NCI-H1694 (cell line): ENCODE results near the gene KARS1.
"Not testable (repeated sequence)": the region's sequence is repeated elsewhere in the genome, so short reads cannot be mapped to it uniquely, and the experiment has no call there.

Experiments used
- DNase-seq: peaks from one replicate; lab custom pipeline; 2025; lab: John Stamatoyannopoulos, UW

KARS1 gene

GRCh38 chr16:75624921-75625334, 22.5 kb downstream of the KARS1 start:
- no peak for DNase-seq

DNA sequence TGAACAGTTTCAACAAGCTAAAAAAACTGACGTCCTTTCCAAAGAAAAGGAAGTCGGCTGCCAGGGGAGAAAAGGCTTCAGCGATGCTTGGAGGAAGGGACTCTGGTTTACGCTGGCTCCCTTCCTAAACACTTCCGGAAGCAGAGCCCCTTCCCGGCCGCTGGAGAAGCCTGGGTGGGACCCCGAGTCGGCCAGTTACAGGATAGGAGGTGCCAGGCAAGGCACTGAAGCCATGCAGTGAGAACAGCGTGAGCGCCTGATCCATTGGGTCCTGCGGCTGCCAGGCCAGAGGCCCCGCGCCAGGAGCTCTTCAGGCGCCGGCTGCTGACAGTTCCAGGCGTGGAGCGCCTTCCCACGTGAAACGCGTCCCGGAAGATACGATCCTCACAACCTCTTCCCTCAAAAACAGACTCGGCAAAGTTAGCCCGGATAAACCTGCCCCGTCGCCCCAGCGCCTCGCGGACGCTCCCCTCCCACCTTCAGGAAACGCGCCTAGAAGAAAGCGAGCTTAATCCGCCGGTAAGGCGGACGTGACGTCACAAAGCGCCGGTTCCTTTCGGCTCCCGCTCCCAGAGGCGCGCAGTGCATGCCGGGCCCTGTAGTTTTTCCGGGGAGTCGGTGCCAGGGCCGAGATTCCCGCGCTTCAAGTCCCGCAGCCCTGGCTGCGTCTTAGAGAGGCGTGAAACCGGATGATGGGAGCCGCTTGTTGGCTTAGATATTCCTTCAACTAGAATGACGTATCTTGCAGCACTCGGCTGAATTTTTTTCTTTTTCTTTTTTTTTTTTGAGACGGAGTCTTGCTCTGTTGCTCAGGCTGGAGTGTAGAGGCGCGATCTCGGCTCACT, 24.5 kb downstream of the KARS1 start, which contains the start of gene ADAT1:
TSS of gene ADAT1 (minus strand) at position 521 of the 845 bp plus-strand sequence. CDS start 2,482 bp downstream, outside the sequence.
- peak; percentile 95 for DNase-seq

GRCh38 chr16:75621170-75621477, 26.3 kb downstream of the KARS1 start:
- DNase-seq: peak; percentile 15

GRCh38 chr16:75620326-75621169, 26.9 kb downstream of the KARS1 start:
- DNase-seq: no peak

DNA sequence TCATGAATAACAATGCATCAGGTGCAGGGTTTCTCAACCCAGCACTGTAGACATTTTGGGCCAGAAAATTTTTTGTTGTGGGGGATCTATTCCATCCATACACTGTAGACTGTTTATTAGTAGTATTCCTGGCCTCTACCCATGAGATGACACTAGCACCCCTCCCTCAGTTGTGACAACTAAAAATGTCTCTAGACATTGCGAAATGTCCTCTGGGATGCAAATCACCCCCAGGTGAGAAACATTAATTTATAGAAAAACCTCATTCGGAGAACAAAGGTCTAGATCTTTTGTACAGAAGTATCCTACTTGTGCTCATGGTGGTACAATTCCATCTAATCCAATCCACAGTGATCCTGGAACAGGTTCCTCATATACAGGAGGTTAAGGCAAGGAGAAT, 28.7 kb downstream of the KARS1 start:
- DNase-seq: no peak

DNA sequence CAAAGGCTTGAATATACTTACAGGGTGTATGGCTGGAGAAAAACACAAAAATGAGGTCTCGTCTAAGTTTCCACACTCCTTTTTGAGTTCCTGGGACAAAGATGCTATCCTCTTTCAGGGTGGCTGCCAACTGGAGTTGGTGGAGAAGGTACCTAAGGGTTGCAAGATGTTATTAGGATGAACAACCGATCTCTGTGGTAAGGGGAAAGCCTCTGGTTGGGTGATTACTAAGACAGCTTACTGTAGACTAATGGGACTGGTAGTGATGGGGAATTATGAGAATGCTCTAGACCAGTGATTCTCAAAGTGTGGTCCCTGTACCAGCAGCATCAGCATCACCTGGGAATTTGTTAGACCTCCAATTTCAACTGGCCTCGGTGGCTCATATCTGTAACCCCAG, 30.3 kb downstream of the KARS1 start:
- DNase-seq: no peak

GRCh38 chr16:75616521-75617010, 30.9 kb downstream of the KARS1 start:
- DNase-seq: no peak

DNA sequence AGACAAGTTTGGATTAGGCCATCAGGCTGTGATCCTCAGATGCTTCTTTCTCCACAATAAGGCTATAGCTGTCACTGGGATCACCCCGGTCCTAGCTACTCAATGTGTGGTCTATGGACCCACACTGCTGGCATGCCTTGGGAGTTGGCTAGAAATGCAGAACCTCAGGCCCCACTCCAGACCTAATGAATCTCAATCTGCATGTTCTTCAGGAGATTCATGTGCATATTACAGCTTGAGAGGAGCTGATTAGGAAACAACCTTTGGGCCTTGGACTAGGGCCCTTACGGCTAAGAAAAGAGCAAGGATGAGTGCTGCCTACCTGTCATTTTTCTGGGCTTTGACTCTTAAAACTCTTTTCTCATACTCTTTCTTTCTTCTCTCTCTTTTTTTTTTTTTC, 31.8 kb downstream of the KARS1 start:
- DNase-seq: no peak

DNA sequence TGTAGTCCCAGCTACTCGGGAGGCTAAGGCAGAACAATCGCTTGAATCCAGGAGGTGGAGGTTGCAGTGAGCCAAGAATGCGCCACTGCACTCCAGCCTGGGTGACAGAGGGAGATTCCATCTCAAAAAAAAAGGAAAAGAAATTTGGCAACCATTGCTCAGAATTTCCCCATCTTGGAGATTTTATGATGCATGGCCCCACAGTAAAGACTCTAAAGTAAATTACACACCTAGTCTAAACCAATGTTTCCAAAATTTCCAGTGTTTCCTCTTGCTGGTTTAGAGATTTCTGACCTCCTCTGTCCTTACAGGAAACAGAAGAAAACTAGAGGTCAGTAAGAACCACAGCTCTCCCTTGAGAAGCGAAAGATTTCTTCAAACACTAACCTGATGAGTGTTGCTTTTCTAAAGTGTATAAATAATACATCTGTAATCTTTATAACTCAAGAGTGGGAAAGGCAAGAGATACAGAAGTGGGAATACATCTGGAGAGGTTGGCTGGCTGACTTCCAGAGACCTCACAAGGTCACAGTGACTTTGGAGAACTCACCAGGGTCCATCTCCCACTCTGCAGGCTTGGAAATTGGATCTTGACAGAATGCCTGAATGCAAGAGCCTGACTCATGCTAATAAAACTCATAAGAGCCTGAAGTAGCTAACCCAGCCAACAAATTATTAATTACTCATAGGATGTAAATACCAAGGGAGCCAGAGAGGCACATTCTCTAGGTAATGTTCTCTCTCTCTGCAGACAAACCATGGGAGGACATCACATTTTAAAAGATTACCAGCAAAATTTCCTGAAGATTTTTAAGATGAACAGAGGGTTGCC, 33.2 kb downstream of the KARS1 start:
- no peak for DNase-seq

DNA sequence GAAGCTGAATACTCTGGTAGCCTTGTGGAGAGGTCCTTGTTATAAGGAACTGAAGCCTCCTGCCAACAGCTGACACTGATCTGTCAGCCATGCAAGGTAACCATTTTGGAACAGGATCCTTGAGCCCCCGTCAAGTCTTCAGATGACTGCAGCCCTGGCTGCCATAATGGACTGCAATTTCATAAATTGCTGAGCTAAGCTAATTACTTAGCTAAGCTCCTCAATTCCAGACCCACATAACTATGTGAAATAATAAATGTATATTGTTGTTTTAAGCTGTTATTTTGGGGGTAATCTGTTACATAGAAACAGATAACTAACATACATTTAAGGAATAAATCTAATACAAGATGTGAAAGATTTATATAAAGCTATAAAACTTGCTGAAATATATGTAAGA, 41.0 kb downstream of the KARS1 start:
- DNase-seq: no peak

GRCh38 chr16:75603241-75603640, 44.2 kb downstream of the KARS1 start:
- no peak for DNase-seq

DNA sequence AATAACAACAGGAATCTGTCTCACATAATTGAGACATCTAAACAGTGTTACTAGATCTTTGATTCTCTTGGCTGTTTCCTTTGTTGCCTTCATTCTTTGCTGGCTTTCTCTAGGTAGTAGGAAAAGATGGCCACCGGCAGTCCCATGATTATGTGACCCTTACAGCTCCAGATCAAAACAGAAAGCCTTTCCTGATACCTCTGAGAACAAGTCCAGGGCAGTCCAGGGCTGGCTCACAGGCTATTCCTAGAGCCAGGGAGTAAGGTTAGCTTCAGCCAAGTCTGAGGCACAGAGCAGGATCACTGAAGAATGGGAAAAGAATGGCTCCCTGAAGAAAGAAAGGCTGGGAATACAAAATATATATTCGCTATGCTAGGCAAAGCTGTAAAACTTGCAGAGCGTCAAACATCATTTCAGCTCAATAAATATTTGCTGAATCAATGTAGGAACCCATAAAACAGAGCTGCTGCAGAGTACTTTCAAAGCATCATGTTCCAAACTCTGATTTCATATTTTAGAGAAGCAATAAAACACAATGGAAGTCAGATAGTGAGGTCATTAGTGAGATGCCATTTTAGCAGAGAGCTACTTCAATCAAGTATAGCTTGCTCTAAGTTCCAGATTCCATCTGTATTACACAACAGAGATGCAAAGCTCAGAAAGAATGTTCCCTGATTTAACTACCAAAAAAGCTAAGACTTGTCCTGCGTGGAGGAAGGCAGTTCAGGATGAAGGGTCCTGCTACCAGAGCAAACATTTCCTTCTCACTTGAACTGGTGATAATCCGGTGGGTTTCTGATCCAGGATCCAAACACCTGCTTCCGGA, 47.8 kb downstream of the KARS1 start:
- DNase-seq: no peak

DNA sequence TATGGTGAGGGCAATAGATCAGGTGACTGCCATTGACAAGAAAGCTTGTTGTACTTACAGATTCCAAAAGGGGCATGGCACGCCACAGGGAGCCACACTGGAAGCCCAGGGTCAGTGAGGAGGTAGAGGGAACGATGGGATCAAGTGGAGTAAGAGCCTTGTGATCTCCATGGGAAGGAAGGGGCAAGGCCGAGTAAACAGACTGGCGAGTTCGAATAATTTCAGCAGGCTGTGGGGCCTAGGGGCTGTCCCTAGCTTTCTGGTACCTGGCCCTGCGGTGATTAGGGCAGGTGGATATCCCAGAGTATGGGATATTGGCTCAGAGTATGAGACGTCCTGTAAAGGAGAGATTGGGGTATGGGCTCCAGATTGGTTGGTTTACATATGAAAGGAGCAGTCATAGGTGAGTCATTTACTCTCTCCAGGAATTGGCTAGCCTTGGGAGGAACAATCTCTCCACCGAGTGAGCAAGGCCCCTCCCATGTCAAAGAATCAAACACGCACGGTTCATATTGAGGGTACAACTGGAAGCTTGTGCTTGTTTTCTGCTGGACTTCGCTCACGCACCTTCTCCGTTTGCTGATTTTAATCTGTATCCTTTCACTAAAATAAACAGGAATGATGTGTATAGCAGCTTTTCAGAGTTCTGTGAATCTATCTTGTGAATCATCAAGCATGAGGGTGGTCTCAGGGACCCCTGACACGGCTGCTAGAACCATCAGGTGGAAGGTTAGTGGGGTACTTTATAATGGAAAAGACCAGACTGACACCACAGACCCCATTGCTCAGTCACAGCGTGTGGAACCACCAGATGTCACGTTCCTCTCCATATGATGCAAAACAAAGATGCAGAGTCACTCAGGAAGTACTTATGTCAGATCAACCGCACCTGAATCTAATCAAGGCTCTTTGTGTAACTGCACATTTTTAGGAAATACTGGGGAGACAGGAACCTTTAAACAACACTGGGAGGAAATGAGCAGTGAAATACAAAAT, 53.3 kb downstream of the KARS1 start:
- DNase-seq: no peak

- no peak for DNase-seq
These were observed 54.2 kb downstream of the KARS1 start for GRCh38 chr16:75593308-75593707.

GRCh38 chr16:75591927-75592326, 55.5 kb downstream of the KARS1 start:
- not testable (repeated sequence) for DNase-seq

DNA sequence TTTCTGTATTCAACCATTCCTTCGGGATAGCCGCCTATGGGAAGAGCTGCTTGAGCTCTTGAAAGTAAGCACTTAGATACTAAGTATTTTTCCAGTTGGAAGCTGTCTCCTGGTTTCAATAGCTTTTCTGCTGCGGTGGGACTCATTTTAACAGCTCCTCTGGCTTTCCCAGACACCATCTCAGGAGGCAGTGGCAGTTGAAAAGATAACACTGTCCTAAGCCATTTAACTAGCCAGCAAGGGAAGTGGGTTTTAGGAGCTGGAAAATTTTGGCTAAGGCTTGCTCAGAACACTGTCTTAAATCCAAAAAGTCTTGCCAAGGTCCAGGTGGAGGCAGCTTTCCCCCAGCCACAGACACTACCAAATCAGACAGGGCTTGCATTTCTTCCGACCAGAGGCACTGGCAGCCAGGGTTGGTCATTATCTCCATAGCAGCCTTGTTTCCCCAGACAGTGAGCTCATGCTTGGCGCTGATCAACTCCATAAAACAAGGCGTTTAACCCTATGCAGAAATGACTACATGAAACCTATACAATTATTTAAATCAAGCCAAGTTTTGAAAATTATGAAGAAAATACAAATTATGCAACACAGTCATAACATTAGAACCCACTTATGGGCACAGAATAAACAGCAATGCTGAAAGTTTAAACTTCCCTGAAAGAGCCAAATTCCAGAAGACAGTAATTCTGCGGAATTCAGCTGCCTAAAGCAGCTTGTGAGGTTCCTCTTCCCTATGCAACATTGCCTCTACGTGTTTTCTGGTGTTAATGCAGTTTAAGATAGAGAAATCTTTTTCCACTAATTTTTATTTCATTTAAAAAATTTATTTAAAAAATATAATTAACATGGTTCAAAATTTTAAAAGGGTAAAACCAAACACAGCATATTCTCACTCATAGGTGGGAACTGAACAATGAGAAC, 56.3 kb downstream of the KARS1 start:
- no peak for DNase-seq

DNA sequence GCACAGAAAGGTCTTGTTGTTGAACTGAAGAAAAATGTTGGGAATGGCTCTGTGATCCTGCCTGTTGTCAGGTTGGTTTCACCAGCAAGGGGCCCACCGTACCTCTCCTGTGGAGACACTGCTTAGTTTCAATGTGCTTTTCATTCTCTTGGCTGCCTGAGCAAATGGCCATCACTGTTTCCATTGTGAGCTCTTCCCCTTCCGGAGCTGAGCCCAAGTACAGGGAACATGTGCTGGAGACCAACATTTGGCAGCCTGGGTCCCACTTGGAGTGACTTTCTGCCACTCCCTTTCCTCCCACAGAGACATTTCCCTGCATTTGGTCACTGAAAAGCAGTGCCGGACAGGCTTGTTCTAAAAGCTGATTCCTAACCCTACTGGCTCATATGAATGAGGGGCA, 58.2 kb downstream of the KARS1 start:
- DNase-seq: no peak

DNA sequence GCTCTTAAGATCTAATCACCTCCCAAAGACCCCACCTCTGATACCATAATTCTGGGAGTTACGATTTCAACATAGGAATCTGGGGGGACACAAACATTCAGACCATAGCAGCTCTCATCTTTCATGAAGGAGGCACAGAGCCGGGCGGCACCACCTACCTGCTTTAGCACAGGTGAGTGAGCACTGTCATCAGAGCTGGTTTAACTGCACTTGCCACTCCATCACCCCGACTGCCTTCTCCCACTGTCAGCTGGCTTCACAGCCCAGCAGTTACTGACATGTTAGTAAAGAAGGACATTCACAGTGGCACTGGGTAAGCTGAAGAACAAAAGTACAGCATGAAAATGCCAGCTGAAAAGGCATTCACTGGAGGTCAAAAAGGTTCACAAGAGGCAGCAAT, 58.7 kb downstream of the KARS1 start:
- DNase-seq: no peak

- no peak for DNase-seq
These were observed 63.4 kb downstream of the KARS1 start for GRCh38 chr16:75584108-75584507.
